CD4-positive, alpha-beta T cell treated with Interleukin-21 for 1 hour (primary cell): ENCODE measurements around the gene VPS39.

Experiments used
- DNase-seq: peaks from one replicate; pipeline ENCODE4 v3.0.0-alpha.2; 2020

VPS39 gene

GRCh38 chr15:42156243-42156922 lies 51.7 kb downstream of the VPS39 start, which contains the start of gene PLA2G4F:
Gene PLA2G4F (minus strand): TSS chr15:42156636. CDS start chr15:42156549, 87 bp downstream.
- no peak for DNase-seq

- DNase-seq, result no peak
Observed at GRCh38 chr15:42155546-42156242, 52.4 kb downstream of the VPS39 start.

DNA sequence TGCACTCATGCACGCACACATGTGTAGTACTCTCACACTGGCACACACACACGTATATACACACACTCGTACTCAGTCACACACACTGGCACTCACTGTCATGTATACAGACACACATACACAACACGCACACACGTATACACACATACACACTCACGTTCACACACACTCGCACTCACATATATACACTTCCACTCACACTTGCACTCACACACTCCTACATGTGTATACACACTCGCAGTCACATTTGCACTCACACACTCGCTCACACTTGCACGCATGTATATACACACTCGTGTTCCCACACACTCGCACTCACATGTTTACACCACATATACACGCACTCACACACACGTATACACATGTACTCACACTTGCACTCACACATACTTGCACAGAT lies 53.1 kb downstream of the VPS39 start:
- no peak for DNase-seq

DNA sequence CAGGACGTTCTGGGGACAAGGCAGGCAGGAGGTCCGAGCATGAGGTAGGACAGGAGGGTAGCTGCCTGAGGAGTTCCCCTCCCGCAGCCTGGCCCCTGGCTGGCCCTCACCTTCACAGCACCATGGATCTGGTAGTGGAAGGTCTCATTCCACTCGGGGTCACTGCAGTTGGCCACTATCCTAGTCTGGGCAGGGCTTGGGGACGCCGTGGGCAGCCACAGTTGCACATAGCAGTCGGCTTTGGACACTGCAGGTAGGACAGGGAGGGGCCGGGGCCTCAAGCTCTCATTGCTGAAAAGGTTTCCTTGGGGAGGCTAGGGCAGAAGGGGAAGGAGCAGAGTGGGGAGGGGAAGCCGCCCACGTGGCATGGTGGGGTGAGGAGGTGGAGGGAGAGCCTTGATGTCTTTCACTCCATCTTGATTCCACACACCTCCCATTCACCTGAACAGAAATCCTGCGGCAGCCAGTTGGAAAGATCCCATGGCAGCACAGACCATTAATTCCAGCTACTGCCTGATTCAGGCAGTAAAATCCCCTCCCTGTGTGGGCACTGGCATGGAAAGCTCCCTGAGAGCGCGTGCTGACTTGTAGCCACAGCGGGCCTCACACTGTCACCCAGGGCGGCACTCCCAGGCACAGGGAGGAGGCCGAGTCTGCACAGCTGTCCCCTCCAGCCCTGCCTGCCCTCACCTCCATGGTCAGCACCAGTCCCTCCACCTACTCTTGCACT lies 53.7 kb downstream of the VPS39 start:
- DNase-seq, result no peak

DNA sequence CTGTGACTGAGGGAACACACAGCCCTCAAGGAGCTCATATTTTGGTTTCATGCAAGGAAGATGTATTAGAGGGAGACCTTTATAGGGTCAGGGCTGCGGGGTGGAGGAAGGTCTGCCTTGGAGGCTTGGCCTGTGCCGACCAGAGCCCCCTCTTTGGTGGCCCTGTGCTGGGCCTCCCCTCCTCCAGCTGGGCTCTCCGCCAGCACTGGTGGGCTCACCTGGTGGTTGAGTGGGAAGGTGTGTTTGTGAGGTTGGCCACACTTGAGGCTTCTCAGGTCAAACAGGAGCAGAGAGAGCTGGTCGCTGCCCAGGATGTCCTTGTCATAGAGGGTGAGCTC lies 54.3 kb downstream of the VPS39 start:
- no peak for DNase-seq

DNA sequence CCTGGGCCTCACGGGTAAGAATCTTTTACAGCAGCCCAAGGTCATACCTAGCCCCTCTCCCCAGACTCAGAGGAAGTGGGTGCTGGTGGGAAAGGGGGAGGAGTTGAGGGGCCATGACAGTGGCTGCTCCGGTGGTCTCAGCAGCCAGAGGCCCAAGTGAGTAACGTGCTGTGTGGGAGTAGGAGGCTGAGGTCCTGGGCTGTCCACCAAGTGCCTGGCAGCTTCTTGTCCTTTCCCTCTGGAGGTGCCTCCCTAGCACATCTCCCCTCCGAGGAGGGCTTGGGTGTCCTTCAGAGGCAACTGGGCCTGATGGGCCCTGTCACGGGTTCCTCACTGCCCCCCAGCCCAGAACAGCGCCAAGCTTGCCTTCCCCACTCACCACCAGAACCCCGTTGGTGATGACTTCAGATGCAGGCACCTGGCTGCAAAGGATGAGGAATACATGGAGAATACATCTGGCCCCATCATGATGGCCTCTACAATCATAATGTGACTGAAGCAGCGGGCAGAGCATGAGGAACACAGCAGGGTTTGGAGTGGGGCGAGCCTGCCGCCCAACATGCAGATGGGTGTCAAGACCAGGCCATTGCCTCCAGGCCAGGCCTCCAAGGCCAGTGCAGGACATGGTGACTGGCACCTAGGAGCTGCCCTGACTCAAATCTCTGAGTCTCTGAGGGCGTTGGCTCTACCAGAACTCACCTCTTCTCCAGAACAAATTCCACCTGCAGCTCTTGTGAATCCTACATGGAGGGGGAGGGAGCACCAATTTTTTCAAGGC lies 55.0 kb downstream of the VPS39 start:
- DNase-seq, result no peak

- no peak for DNase-seq
Observed at GRCh38 chr15:42152196-42152920, 55.7 kb downstream of the VPS39 start.

DNA sequence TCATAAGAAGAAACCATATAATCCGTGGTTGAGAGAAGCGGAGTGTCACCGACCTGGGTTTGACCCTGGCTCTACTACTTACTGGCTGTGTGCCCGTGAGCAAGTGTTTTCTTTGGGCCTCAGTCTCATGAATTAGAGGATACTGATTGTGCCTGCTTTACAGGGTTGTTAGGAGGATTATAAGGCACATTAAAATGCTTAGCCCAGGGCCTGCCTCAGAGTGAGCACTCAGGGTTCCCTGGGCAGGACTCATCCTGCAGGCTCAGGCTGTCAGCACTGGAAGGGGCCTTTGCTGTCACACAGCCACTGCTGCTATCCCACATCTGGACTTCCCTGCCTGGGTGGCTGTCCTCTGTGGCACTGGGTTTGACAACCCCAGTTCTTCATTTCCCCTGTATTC lies 56.4 kb downstream of the VPS39 start:
- DNase-seq, result no peak

DNA sequence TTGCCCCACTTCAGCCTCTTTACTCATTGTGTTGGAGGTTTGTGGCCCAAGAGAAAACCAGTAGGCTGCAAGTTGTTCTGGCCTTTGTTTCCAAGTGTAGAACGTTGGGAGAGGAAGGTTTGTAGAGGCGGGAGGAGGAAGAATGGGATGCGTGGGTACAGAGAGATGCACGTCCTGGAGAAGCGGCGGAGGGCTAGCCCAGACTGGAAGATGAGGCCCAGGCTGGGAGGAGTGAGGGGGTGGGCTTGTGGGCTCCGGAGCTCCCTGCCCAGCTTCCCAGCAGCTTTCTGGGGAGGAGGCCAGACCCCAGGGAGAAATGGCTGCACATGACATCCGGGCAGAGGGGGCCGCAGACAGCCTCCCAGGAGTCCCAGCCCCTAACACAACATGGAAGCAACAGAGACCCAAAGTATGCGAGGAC lies 57.0 kb downstream of the VPS39 start:
- DNase-seq, result no peak

- DNase-seq, result no peak
Observed at GRCh38 chr15:42150219-42150970, 57.7 kb downstream of the VPS39 start.

DNA sequence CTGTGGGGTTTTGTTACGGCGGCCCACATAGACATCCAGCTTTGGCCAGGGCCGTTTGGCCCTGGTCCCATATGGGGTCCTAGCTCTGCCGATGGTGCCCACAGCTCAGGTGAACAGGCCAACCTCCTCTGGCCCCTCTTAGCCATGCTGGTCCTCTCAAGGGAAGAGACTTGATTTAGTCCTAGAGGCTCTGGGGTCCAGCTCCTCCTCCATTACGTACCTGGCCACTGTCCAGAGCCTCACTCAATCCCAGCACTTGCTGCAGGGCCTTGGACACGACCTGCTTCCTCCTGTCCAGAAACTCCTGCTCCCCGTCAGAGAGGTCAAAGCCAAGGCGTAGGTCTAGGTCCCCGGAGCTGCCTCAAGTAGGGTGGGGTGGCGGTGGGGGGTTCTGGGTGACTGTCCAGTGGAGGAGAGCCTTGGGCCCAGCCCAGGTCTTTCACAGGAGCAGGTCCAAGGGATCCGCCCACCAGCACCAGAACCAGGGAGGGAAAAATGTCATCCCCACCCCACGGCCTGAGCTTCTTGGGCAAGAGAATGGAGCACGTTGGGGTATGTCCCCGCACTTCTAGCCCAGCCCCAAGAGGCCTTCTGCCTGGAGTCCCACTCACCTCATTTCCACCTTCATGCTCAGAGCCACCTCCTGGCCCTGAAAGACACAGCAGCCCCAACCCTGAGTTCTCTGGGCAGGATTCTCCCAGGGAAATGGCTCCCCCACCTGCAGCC lies 58.4 kb downstream of the VPS39 start:
- no peak for DNase-seq

DNA sequence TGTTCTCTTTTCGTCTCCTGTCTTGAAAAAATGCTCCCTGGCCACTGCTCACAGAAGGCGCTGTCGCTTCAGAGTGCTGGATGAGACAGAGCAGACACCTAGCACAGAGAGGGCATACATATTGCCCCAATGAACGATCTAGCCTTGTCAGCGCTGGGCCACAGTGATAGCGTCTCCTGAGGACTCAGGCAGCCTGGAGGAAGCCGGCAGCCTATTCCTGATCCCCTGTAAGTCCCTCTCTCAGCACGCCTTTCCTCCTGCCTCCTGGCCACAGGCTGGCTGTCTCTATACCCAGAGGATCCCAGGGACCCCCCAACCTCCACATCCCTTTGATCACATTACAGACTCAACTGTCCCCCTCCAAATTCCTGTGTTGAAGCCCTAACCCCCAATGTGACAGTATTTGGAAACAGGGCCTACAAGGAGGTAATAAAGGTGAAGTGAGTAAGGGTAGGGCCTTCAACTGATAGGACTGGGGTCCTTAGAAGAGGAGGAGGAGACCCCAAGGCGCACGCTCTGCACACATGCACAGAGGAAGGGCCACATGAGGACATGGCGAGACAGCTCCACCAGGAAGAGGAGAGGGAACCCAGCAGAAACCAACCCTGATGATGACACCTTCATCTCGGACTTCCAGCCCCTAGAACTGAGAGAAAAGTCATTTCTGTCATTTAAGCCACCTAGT lies 59.2 kb downstream of the VPS39 start:
- DNase-seq, result no peak

- DNase-seq, result no peak
Observed at GRCh38 chr15:42147431-42147735, 60.7 kb downstream of the VPS39 start.

- no peak for DNase-seq
Observed at GRCh38 chr15:42146551-42147430, 61.3 kb downstream of the VPS39 start.

GRCh38 chr15:42145546-42146455 lies 62.3 kb downstream of the VPS39 start:
- no peak for DNase-seq

DNA sequence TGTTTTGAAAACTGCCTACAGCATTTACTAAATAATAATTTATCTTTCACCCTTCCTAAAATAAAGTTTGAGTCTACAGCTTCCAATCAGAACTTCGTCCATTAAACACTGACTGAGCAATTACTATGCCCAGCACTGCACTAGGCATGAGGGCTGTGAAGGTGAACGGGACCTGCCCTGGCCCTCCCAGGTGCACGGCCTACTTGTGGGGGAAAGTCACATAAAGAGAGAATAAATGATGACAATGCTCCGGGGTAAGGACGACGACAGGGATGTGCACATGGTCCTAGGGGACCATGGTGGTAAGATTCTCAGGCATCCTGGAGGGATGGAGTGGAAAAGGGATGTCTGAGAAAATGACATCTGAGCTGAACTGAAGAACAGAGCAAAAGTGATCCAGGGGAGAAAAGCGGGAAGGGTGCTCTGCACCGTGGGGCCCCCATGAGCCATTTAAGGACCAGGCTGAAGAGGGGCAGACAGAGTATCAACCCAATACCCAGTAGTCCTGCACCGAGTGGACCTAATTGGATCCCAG lies 63.2 kb downstream of the VPS39 start:
- no peak for DNase-seq

GRCh38 chr15:42143866-42144625 lies 64.1 kb downstream of the VPS39 start:
- DNase-seq, result no peak
